NCI-H2196 (cell line): ENCODE results near the gene SNX25.
"Not testable (repeated sequence)": the region's sequence is repeated elsewhere in the genome, so short reads cannot be mapped to it uniquely, and the experiment has no call there.

Experiments
- DNase-seq: peaks from one replicate; lab custom pipeline; 2025; ENCODE audit not compliant: unreplicated experiment; lab: John Stamatoyannopoulos, UW

SNX25 gene

DNA sequence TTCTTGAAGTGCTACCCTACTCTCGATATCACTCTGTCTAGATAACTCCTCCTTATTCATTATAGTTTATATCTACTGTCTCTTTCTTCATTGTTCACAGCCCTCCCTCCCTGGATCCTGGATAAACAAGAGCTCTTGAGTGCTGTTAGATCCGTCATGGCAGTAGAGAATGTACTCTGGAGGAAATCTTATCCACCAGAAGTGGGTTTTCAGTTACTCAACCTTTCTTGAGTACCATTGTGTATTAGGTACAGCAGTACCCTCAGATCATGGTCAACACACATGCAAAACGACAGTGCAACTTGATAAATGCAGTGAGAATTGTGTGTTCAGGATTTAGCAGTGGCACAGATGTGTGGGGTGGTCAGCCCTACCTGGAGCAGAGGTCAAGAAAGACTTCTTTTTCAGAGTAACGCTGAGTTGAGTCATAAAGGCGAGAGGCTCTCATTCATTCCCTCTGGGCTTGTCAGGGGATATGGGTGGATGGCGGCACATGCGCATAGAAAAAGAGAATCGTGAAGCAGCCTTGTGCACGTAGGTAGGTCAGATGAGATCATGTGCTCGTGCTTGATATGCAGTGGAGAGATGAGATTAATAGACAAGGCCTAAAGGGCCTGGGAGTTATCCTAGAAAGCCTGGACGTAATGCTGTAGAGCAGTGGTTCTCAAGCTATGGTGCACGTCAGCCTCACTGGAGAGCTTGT is 89.5 kb downstream of the SNX25 start:
- DNase-seq, result no peak

GRCh38 chr4:185304541-185304940 is 95.1 kb downstream of the SNX25 start:
- DNase-seq, result no peak

GRCh38 chr4:185304944-185305690 is 95.7 kb downstream of the SNX25 start:
- no peak for DNase-seq

- DNase-seq, result no peak
Measured at GRCh38 chr4:185305979-185306442, 96.6 kb downstream of the SNX25 start.

GRCh38 chr4:185307136-185307950 is 97.9 kb downstream of the SNX25 start:
- no peak for DNase-seq

DNA sequence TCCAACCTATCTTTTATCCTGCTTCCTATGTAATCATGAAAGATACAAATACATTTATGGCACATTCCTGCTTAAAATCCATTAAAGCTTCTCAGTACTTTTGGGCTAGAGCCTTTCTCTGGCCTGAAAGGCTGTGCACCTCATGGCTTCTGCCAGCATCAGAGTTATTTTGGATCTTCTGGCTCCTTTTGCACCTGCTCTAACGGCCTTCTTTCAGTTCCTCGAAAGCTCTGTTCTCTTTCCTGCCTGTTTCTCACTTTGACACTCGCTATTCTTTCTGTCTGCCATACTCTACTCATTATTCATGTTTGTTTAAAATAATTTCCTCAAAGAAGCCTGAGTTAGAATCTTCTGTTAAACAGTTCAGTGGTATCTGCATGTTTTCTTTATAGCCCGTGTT is 100.4 kb downstream of the SNX25 start:
- no peak for DNase-seq

GRCh38 chr4:185311113-185311888 is 101.9 kb downstream of the SNX25 start:
- no peak for DNase-seq

DNA sequence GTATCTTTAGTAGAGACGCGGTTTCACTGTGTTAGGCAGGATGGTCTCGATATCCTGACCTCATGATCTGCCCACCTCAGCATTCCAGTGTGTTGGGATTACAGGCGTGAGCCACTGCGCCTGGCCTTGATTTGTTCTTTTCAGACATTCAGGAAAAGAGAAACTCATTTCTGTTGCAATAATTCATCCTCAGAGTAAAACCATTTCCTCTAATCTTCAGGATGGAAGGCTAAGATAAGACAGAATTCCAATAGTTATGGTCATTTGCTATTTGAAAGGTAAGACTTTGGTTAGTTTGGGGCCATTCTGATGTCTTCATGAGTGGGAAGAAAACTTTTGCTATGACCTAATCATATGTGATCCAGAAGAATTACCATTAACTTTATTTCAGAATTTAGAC is 103.3 kb downstream of the SNX25 start:
- no peak for DNase-seq

- not testable (repeated sequence) for DNase-seq
Measured at GRCh38 chr4:185317462-185317861, 108.1 kb downstream of the SNX25 start.

GRCh38 chr4:185317880-185318279 is 108.5 kb downstream of the SNX25 start:
- no peak for DNase-seq

GRCh38 chr4:185318679-185319078 is 109.3 kb downstream of the SNX25 start:
- no peak for DNase-seq

DNA sequence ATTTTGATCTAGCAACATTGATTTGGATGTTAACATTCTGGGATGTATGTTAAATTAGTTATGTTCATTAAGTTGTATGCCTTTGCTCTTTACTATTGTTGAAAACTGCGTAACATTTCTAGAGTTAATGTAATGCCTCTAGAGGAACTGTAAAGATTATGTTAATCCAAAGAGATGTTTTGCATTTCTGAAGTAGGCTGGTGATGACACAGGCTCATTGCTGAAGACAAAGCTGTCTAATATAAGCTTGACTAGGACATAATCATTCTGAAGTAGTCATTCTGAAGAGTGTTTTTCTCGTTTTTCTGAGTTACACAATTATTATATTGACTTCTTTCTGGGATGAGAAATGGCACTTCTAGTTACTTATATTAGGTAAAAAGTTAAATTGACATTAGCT is 113.4 kb downstream of the SNX25 start:
- DNase-seq, result no peak

DNA sequence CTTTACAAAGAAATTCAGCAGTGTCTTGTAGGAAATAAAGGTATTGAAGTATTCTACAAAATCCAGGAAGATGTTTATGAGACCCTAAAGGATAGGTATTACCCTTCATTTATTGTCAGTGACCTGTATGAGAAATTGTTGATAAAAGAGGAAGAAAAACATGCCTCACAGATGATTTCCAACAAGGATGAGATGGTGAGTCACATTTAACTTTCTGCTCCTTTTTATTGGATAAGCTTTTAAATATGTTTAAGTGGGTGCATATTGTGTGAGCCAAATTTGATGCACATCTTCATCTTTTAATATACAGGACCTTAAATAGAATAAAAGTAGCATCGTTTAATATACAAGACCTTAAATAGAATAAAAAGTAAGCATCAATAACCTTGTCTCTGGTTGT is 114.2 kb downstream of the SNX25 start:
- no peak for DNase-seq

- not testable (repeated sequence) for DNase-seq
Measured at GRCh38 chr4:185324361-185324760, 115.0 kb downstream of the SNX25 start.

GRCh38 chr4:185325721-185326120 is 116.3 kb downstream of the SNX25 start:
- DNase-seq, result not testable (repeated sequence)

GRCh38 chr4:185328586-185328985 is 119.2 kb downstream of the SNX25 start:
- no peak for DNase-seq

- not testable (repeated sequence) for DNase-seq
Measured at GRCh38 chr4:185329879-185330510, 120.6 kb downstream of the SNX25 start.

GRCh38 chr4:185332575-185333464 is 123.4 kb downstream of the SNX25 start:
- DNase-seq, result no peak

- no peak for DNase-seq
Measured at GRCh38 chr4:185334326-185334725, 124.9 kb downstream of the SNX25 start.
